ENCODE measurements around the gene LRRN2. TPM values are rescaled to one million over a fixed set of nuclear protein-coding genes. Genes with fewer than 3 reads are reported as not detected.

The LRRN2 gene
- total RNA-seq, 2 donors from 2014 or later, result not detected

DNA sequence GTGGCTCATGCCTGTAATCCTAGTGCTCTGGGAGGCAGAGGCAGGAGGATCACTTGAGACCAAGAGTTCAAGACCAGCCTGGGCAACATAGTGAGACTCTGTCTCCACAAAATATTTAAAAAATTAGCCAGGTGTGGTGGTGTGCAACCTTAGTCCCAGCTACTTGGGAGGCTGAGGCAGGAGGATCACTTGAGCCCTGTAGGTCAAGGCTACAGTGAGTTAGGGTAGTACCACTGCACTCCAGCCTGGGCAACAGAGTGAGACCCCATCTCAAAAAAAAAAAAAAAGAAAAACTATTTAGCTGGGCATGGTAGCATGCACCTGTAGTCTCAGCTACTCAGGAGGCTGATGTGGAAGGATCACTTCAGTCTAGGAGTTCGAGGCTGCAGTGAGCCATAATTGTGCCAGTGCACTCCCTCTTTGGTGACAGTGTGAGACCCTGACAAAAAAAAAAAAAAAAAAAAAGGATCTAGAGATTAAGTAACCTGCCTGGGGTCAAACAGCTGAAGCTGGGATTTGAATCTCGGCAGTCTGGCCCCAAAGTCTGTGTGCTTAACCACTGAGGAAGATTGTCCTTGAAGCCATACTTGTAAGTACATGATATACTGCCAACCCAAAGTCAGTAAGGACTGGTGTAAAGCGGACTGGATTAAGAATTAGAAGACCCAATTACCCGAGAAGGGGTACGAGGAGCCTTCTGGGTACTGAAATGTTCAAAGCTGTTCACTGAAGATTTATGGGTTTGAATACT lies 31.8 kb downstream of the LRRN2 start:
- H3K27me3 Mint-ChIP-seq, result peaks cover 57% of the 10 kb centered on the region
- H3K4me1 Mint-ChIP-seq, result no peaks in the 10 kb centered on the region
- ATAC-seq (no peak), DNase-seq (no peak)
- peaks cover 3% of the 10 kb centered on the region for H3K36me3 Mint-ChIP-seq (ENCODE audit: low read depth)
- no peaks in the 10 kb centered on the region for H3K9me3 ChIP-seq (ENCODE audit: control insufficient read depth, low read length, poor library complexity, severe bottlenecking)
- no peak overlapping the region for H3K4me3 Mint-ChIP-seq
- no peak overlapping the region for H3K27ac Mint-ChIP-seq

DNA sequence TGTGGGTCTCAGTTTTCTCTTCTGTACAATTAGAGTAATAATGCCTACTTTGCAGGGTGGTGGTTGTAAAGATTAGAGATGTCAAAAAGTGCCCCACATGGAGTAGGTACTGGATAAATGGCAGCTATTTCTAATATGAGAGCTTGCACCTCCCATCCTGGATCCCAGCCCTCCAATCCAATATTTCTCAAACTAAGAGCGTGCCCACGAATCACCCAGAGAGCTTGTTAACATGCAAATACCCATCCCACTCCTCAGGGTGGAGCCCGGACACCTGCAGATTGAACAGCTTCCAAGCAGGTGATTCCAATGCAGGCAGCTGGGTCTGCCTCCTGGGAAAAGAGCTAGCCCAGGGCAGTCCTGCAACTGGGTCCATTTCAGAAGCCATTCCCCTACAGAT lies 33.0 kb downstream of the LRRN2 start:
- no peaks in the 10 kb centered on the region for H3K9me3 ChIP-seq (ENCODE audit: control insufficient read depth, low read length, poor library complexity, severe bottlenecking)
- ATAC-seq (no peak), DNase-seq (no peak)
- H3K4me1 Mint-ChIP-seq, result no peaks in the 10 kb centered on the region
- H3K4me3 Mint-ChIP-seq, result no peak overlapping the region
- H3K27me3 Mint-ChIP-seq, result peaks cover 55% of the 10 kb centered on the region
- peaks cover 3% of the 10 kb centered on the region for H3K36me3 Mint-ChIP-seq (ENCODE audit: low read depth)
- no peak overlapping the region for H3K27ac Mint-ChIP-seq

DNA sequence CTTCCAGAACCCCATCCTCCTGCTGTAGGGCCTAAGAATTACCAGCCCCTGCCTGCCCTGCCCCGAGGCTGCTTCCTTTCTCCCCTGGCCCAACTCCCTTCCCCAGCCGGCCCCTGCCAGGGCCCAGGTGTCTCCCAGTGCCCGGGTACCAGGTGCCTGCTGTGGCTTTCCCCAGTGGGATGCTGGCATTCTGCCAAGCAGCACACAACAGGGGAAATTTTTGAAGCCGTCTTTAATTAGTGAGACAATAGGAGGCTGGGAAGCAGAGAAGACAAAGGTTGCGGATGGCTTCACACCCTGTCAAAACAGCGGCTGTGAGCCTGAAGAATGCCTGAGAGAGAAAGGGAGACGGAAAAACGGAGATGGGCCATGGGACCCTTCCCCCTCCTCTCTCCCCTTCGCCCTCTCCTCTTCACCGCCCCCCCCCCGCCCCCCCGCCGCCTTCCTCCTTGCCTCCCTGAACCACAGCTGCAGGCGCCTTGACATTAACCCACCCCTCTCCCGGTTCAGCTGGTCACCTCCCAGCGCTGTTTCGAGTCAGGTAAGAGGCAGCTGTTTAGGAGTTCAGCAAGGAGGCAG lies 33.6 kb downstream of the LRRN2 start:
- Mint-ChIP-seq H3K4me3 (no peak overlapping the region), H3K4me1 (peaks cover 4% of the 10 kb centered on the region), H3K27me3 (peaks cover 49% of the 10 kb centered on the region), H3K27ac (no peak overlapping the region), H3K36me3 (ENCODE audit: low read depth) (no peaks in the 10 kb centered on the region)
- no peaks in the 10 kb centered on the region for H3K9me3 ChIP-seq (ENCODE audit: control insufficient read depth, low read length, poor library complexity, severe bottlenecking)
- ATAC-seq, result no peak
- no peak for DNase-seq

DNA sequence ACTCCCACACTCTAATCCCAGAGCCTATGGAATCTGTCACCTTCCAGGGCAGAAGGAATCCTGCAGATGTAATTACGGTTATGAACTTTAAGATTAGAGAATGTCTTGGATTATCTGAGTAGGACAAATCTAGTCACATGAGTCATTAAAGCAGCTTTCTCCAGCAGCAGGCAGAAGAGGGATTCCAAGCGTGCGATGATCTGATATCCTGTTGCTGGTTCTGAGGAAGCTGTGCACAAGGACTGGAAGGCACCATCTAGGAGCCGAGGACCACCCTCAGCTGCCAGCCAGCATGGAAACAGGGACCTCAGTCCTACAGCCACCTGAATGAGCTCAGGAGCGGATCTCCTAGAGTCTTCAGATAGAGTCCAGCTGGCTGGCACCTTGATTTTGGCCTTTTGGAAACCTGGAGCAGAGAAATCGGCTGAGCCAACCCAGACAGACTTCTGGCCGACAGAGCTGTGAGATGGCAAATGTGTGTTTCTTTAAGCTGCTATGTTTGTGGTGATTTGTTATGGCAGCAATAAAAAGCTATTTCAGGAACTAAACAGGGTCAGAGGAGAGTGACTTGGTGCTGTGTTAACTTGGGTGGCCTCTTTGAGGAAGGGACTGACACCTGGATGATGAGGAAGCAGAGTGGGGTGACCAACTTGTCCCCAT lies 34.5 kb downstream of the LRRN2 start:
- H3K9me3 ChIP-seq (ENCODE audit: control insufficient read depth, low read length, poor library complexity, severe bottlenecking), result no peaks in the 10 kb centered on the region
- peaks cover 40% of the 10 kb centered on the region for H3K27me3 Mint-ChIP-seq
- ATAC-seq (no peak), DNase-seq (no peak)
- no peak overlapping the region for H3K27ac Mint-ChIP-seq
- no peaks in the 10 kb centered on the region for H3K36me3 Mint-ChIP-seq (ENCODE audit: low read depth)
- H3K4me3 Mint-ChIP-seq, result no peak overlapping the region
- peaks cover 4% of the 10 kb centered on the region for H3K4me1 Mint-ChIP-seq

DNA sequence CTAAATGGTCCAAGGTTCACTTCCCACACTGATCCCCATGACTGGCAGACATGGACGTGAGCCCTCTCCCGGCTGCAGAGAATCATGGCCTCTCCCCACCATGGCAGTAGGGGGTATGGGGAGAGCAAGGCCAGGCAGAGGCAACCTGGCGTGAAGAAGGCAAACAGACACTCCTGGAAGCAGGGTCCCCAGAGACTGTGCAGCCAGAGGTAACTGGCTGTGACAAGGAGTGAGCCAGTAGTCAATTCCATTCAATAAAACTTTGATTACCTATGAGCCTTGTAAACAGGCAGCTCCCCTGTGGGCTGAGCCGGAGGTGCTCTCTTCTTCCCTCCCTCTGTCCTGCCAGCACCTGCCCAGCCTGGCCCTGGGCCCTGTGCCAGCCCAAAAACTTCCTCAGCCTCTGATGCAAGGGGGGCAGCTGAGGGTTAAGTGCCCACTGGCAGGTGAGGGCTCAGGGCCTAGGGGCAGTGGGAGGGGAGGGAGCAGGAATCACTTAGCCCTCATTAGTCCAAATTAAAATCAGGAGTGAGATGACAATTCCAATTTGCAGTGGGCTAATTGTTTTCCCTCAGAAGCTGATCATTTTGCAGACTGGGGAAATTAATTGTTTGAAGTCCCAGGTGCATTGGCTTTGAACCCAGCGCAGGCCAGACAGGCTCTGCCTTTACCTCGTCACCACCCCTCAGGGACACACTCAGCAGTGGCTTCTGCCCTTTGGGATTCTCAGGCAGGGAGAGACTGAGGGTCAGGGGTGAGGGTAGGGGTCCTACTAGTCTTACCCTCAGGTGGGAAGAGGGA lies 35.6 kb downstream of the LRRN2 start:
- Mint-ChIP-seq H3K27me3 (peaks cover 33% of the 10 kb centered on the region), H3K4me3 (no peak overlapping the region), H3K4me1 (peaks cover 4% of the 10 kb centered on the region), H3K36me3 (ENCODE audit: low read depth) (no peaks in the 10 kb centered on the region), H3K27ac (no peak overlapping the region)
- H3K9me3 ChIP-seq (ENCODE audit: control insufficient read depth, low read length, poor library complexity, severe bottlenecking), result no peaks in the 10 kb centered on the region
- ATAC-seq (no peak), DNase-seq (no peak)

DNA sequence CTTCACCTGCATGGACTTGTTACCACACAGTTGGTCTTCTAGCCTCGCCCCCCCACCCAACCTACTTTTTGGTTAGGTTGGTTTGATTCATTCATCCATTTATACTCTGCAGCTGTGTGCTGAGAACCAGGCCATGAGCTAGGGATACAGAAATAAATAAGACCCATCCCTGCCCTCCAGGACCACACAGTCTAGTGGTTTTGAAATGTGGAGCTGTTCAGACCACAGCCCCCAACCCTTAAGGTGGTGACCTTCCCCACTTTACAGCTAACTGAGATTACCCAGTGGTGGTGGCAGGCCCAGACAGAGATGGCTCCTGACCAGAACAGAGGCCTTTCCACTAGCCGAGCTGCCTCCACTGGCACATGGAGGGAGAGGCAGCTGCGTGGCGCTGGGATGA lies 37.0 kb downstream of the LRRN2 start:
- no peaks in the 10 kb centered on the region for H3K9me3 ChIP-seq (ENCODE audit: control insufficient read depth, low read length, poor library complexity, severe bottlenecking)
- DNase-seq (no peak), ATAC-seq (no peak)
- no peak overlapping the region for H3K4me3 Mint-ChIP-seq
- no peak overlapping the region for H3K27ac Mint-ChIP-seq
- H3K4me1 Mint-ChIP-seq, result peaks cover 4% of the 10 kb centered on the region
- peaks cover 37% of the 10 kb centered on the region for H3K27me3 Mint-ChIP-seq
- H3K36me3 Mint-ChIP-seq (ENCODE audit: low read depth), result peaks cover 2% of the 10 kb centered on the region

DNA sequence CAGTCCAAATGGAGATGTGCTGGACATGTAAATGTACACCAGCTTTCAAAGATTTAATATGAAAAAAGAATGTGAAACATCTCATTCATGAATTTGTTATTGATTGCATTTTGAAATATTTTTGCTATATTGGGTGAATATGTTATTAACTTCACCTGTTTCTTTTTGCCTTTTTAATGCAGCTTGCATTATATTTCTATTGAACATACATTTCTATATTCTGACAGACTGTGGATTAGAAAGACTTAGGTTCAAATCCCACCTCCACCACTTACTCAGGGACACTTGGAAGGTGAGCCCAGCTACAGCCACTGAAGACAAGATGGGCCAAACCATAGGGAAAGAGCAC lies 37.8 kb downstream of the LRRN2 start:
- no peak overlapping the region for H3K27ac Mint-ChIP-seq
- H3K9me3 ChIP-seq (ENCODE audit: control insufficient read depth, low read length, poor library complexity, severe bottlenecking), result no peaks in the 10 kb centered on the region
- DNase-seq, result no peak

DNA sequence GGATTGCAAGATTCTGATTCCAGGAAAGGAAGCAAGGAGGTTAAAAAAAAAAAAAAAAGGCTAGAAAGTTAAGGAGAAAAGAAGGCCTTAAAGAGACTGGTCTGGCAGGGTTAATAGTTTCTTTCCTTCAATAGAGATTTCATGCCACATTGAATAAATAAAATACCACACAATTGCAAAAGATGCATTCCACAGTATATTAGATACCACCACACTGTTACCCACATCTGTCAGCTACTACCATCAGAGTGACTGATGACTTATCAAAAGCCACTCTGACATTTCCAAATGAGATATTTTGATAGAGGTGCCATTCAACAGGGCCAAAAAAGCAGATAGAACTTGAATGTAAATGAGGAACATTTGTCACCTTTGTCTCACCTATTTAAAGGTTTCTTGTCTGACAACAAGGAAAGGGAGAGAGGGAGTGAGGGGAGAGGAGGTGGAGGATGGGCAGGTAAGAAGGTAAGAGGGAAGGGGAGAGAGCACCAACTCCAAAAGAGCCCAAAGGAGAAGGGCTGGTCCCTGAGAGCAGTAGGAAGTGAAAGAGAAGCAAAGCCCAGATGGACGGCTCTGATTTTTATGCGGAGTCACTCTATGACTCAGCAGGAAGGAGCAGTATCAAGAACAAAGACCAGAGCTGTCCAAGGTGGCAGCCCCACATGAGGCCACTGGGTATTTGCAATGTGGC lies 38.3 kb downstream of the LRRN2 start:
- DNase-seq (no peak), ATAC-seq (no peak)
- Mint-ChIP-seq H3K4me3 (no peak overlapping the region), H3K36me3 (ENCODE audit: low read depth) (peaks cover 2% of the 10 kb centered on the region), H3K27me3 (peaks cover 41% of the 10 kb centered on the region), H3K27ac (no peak overlapping the region), H3K4me1 (peaks cover 4% of the 10 kb centered on the region)
- H3K9me3 ChIP-seq (ENCODE audit: control insufficient read depth, low read length, poor library complexity, severe bottlenecking), result no peaks in the 10 kb centered on the region

More for the DNA sequence above, 37.8 kb downstream of the LRRN2 start:
- no peak overlapping the region for H3K4me3 Mint-ChIP-seq
- H3K27me3 Mint-ChIP-seq, result peaks cover 40% of the 10 kb centered on the region
- ATAC-seq, result no peak
- peaks cover 2% of the 10 kb centered on the region for H3K36me3 Mint-ChIP-seq (ENCODE audit: low read depth)
- H3K4me1 Mint-ChIP-seq, result peaks cover 4% of the 10 kb centered on the region

DNA sequence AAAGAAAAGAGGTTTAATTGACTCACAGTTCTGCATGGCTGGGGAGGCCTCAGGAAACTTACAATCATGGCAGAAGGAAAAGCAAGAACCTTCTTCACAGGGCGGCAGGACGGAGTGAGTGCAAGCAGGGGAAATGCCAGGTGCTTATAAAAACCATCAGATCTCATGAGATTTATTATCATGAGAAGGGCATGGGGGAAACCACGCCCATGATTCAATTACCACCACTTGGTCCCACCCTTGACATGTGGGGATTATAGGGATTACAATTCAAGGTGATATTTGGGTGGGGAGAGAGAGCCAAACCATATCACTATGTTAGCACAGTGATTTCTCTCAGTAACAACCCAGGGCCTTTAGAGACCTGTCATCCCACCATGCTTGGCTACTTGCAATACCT lies 39.9 kb downstream of the LRRN2 start:
- peaks cover 4% of the 10 kb centered on the region for H3K4me1 Mint-ChIP-seq
- peaks cover 2% of the 10 kb centered on the region for H3K36me3 Mint-ChIP-seq (ENCODE audit: low read depth)
- ATAC-seq (no peak), DNase-seq (no peak)
- peaks cover 37% of the 10 kb centered on the region for H3K27me3 Mint-ChIP-seq
- H3K9me3 ChIP-seq (ENCODE audit: control insufficient read depth, low read length, poor library complexity, severe bottlenecking), result no peaks in the 10 kb centered on the region
- H3K27ac Mint-ChIP-seq, result no peak overlapping the region
- H3K4me3 Mint-ChIP-seq, result no peak overlapping the region

DNA sequence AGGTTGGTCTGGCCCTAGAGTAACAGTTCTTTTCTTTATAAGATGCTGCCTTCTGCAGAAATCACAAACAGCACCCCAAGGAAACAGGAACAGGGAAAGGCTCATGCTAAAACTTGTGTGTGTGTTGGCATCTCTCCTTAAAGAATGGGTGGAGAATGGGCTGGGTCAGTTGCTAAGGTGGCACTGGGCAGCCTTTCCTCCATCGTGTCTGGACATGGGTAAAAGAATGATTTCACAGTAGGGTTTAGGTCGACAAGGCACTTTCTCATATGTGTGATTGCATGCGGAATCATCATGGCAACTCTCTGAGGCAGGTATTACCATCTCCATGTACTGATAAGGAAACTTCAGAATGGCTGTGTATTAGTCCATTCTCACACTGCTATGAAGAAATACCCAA lies 40.3 kb downstream of the LRRN2 start:
- Mint-ChIP-seq H3K36me3 (ENCODE audit: low read depth) (peaks cover 4% of the 10 kb centered on the region), H3K4me3 (no peak overlapping the region), H3K27ac (no peak overlapping the region), H3K27me3 (peaks cover 35% of the 10 kb centered on the region), H3K4me1 (peaks cover 4% of the 10 kb centered on the region)
- H3K9me3 ChIP-seq (ENCODE audit: control insufficient read depth, low read length, poor library complexity, severe bottlenecking), result no peaks in the 10 kb centered on the region
- ATAC-seq, result no peak
- DNase-seq, result no peak

DNA sequence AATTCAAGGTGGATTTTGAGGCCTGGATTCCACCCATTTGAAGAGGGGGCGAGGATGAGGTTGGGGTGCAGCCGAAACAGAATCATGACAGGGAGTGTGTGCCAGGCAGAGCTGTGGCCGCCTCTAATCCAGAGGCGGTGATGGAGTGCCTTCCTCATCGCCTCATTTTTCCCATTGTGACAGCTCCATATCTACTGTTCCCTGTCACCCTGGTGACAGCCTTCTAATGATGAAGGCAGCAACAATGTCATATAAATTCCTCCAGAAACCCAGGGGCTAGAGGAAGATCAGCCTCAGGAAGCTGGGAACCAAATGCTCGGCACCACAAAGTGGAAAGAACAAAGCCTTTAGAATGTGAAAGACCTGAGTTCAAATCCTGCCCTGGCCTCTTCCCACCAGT lies 42.0 kb downstream of the LRRN2 start:
- H3K4me3 Mint-ChIP-seq, result no peak overlapping the region
- H3K4me1 Mint-ChIP-seq, result peaks cover 4% of the 10 kb centered on the region
- peaks cover 29% of the 10 kb centered on the region for H3K27me3 Mint-ChIP-seq
- peaks cover 4% of the 10 kb centered on the region for H3K36me3 Mint-ChIP-seq (ENCODE audit: low read depth)
- ATAC-seq (no peak), DNase-seq (no peak)
- H3K9me3 ChIP-seq (ENCODE audit: control insufficient read depth, low read length, poor library complexity, severe bottlenecking), result no peaks in the 10 kb centered on the region
- no peak overlapping the region for H3K27ac Mint-ChIP-seq

DNA sequence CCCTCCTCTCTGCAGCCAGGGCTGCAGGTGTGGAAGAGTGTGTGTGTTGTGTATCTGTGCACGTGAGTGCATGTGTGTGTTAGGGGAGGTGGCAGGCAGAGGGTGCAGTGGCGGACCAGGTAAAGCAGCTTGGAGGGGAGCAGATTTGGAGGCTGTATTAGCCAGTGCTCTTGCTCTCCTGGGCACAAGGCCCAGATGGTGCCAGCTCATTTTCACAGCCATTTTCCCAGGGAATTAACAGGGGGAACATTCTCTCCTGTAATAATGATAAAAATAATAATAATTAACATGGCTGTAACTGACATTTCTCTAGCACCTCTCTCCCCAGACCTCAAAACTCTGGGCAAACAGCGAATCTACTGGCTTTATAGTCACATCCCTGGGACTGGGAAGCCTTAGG lies 43.6 kb downstream of the LRRN2 start:
- Mint-ChIP-seq H3K27ac (no peak overlapping the region), H3K36me3 (ENCODE audit: low read depth) (peaks cover 4% of the 10 kb centered on the region), H3K27me3 (peaks cover 32% of the 10 kb centered on the region), H3K4me1 (no peaks in the 10 kb centered on the region), H3K4me3 (no peak overlapping the region)
- ATAC-seq (no peak), DNase-seq (no peak)
- no peaks in the 10 kb centered on the region for H3K9me3 ChIP-seq (ENCODE audit: control insufficient read depth, low read length, poor library complexity, severe bottlenecking)

DNA sequence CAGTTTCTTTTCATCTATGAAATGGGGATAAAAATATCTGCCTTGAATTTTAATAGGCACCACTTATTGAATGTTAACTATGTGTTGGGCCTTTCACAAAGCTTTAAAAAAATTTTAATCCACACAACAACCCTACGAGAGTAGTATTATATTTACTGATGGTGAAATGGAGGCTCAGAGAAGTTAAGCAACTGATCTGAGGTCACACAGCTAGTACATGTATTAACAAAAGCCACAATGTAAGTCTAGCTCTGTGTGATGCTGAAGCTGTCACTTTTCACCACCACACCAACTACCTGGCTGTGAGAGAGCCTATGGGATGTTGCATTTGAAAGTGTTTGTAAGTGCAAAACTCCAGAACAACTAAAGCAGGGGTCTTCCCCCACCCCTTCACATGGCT lies 44.1 kb downstream of the LRRN2 start:
- no peak overlapping the region for H3K27ac Mint-ChIP-seq
- ATAC-seq, result no peak
- H3K27me3 Mint-ChIP-seq, result peaks cover 37% of the 10 kb centered on the region
- no peak for DNase-seq
- H3K4me1 Mint-ChIP-seq, result no peaks in the 10 kb centered on the region
- no peak overlapping the region for H3K4me3 Mint-ChIP-seq
- H3K9me3 ChIP-seq (ENCODE audit: control insufficient read depth, low read length, poor library complexity, severe bottlenecking), result no peaks in the 10 kb centered on the region
- H3K36me3 Mint-ChIP-seq (ENCODE audit: low read depth), result peaks cover 4% of the 10 kb centered on the region
